Umbilical cord (tissue), 2 donors: ENCODE measurements around the gene SUGCT. TPM values are rescaled to one million over a fixed set of nuclear protein-coding genes. Genes with fewer than 3 reads are reported as not detected.
"Not testable (repeated sequence)": the region's sequence is repeated elsewhere in the genome, so short reads cannot be mapped to it uniquely, and the experiment has no call there.

Experiments
- DNase-seq: peaks from one replicate; pipeline ENCODE4 v3.0.0-alpha.2; 2015; ENCODE audit warnings: low spot score
- total RNA-seq: library from RNA; depleted of rRNA; stranded (reverse); fragments of >200 nt; gene quantifications from one replicate; pipeline ENCODE4 v1.2.3, GENCODE V29; 2014; ENCODE audit warnings: low replicate concordance; ENCODE audit not compliant: insufficient read depth

The SUGCT gene
- total RNA-seq, 1 donor from 2014 or later: 33.5 TPM

DNA sequence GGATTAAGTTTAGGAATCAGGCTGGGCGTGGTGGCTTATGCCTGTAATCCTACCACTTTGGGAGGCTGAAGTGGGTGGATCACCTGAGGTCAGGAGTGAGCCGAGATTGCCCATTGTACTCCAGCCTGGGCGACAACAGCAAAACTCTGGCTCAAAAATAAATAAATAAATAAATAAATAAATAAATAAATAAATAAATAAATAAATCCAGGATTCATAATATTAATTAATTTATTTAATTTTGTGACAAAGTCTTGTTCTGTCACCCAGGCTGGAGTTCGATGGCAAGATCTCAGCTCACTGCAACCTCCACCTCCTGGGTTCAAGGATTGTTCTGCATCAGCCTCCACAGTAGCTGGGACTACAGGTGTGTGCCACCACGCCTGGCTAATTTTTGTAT lies 4.2 kb downstream of the SUGCT start:
- DNase-seq: no peak

DNA sequence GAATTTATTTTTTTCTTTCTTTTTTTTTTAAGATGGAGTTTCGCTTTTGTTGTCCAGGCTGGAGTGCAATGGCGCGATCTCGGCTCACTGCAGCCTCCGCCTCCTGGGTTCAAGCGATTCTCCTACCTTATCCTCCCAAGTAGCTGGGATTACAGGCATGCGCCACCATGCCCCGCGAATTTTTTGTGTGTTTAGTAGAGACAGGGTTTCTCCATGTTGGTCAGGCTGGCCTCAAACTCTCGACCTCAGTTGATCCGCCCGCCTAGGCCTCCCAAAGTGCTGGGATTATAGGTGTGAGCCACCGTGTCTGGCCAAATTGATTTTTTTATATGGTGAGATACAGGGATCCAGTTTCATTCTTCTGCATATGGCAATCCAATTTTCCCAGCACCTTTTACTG lies 5.1 kb downstream of the SUGCT start:
- not testable (repeated sequence) for DNase-seq

DNA sequence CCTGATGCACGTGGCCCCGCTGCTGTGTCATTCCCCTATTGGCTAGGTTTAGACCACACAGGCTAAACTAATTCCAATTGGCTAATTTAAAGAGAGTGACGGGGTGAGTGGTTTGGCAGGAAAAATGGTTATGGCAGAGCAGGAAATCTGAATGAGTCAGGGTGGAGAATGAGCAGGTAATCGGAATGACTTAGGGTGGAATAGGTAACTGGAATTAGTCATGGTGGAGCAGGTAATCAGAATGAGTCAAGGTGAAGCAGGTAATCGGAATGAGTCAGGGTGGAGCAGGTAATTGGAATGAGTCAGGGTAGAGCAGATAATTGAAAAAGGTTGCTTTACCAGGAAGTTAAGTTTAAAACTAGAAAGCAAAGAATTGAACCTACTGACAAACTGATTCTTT lies 7.1 kb downstream of the SUGCT start:
- not testable (repeated sequence) for DNase-seq

GRCh38 chr7:40145596-40146130 lies 10.9 kb downstream of the SUGCT start:
- DNase-seq: not testable (repeated sequence)

DNA sequence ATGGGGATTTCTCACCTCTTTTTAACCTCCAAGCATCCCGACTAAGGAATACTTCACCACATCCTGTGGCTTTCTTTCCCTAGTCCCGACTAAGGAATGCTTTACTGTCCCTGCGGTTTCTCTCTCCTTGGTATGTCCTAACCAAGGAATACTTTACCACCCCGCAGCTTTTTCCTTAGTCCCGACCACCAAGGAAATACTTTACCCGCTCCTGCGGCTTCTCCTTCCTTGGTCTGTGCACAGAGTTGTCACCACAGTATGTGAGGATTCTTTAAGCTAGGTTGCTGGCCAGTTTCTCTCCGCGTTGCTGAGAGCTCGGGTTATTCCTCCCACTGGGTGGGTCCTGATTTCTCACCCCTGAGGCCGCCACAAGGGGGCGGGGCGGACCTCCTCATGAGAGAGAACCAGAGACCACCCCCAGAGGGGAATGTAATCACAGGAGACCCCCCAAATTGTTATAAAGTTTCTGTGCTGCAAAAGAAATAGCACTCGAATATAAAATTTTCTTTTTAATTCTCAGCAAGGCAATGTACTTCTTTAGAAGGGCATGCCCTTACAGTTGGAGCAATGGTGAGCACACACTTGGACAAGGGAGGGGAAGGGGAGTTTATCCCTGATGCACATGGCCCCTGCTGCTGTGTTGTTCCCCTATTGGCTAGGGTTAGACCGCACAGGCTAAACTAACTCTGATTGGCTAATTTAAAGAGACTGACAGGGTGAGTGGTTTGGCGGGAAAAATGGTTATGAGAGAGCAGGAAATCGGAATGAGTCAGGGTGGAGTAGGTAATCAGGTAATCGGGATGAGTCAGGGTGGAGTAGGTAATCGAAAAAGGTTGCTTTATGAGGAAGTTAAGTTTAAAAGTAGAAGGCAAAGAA lies 12.8 kb downstream of the SUGCT start:
- DNase-seq: no peak

GRCh38 chr7:40148247-40148580 lies 13.4 kb downstream of the SUGCT start:
- DNase-seq: not testable (repeated sequence)

DNA sequence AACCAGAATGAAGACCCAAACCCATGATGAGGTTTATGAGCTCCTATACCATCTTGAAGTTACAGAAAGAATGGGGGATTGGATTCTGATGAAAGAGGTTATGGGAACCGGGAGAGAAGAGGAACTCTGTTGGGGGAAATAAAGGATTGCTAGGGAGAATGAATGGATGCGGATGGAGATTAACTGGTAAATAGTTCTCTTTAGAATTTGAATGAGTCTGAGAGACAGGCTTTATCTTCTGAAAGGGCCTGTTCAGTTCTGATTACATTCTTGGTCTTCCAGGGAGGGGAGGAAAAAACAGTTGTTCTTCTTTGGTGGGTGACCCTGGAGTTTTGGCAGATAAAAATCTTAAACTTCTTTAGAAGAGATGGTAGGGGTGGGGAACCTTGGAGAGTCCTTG lies 13.9 kb downstream of the SUGCT start:
- DNase-seq: no peak

DNA sequence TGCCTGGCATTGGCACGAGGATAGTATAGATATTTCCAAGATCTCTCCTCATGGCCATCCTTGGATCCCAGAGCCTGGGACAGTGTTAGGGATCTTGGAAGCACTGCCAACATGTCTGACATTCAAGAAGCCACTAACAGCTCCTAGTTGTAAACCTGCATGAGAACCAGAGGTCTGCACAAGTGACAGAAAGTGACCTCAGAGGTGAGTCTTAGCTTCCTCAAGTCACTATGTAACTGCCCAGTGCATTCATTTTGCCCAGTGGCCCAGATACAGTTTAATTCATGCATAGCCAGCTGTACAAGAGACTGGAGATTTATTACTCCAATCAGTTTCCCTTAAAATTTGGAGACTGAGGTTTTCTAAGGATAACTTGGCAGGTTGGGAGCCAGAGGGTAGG lies 16.7 kb downstream of the SUGCT start:
- DNase-seq: no peak

DNA sequence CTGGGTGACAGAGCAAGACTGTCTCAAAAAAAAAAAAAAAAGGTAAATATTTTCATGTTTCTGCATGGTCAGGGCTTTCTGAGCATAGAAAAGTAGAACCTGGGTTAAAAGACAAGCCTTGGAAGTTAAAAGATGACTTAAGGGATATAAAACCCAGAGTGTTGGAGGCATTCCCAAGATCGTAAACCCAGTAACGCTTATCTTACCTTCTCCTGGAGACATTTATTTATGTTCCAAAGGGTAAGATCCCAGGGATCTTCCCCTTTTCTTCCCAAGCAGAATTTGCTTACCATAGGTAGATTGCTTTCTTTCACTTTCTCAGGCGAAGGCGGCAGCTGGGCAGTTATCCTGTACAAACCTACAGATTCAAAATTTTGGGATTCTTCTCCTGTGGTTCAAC lies 22.2 kb downstream of the SUGCT start:
- DNase-seq: peak; percentile 68

DNA sequence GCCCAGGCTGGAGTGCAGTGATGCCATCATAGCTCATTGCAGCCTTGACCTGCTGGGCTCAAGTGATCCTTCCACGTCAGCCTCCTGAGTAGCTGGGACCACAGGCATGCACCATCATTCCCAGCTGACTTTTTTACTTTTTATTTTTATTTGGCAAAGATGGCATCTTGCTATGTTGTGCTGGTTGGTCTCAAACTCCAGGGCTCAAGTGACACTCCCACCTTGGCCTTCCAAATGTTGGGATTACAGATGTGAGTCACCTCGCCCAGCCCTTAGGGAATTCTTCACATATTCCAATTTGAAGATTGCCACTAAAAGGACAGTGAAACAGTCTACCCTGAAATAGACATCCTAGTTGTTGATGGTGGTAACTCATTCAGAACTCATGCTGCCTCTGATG lies 27.7 kb downstream of the SUGCT start:
- DNase-seq: no peak

- no peak for DNase-seq
Measured at GRCh38 chr7:40165216-40165615, 30.4 kb downstream of the SUGCT start.

- DNase-seq: no peak
Measured at GRCh38 chr7:40167291-40167690, 32.5 kb downstream of the SUGCT start.

- not testable (repeated sequence) for DNase-seq
Measured at GRCh38 chr7:40168266-40168665, 33.5 kb downstream of the SUGCT start.

DNA sequence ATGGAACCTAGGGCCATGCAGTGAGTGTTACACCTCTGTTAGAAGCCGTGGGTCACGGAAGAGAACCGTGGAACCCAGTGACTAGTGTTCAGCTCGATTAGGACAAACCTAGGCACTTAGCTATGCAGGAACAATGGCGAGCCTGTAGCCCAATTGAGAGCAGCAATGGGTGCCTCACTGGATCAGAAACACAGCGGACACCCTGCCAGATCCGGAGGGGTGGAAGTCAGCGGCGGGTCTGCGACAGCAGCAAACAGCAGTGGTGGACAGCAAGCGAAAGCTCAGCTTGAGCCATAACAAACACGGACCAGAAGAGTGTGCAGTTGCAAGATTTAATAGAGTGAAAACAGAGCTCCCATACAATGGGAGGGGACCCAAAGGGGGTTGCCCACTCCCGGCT lies 38.3 kb downstream of the SUGCT start:
- not testable (repeated sequence) for DNase-seq

- DNase-seq: not testable (repeated sequence)
Measured at GRCh38 chr7:40175256-40175655, 40.5 kb downstream of the SUGCT start.

GRCh38 chr7:40175725-40176510 lies 41.1 kb downstream of the SUGCT start:
- DNase-seq: peak; percentile 32

DNA sequence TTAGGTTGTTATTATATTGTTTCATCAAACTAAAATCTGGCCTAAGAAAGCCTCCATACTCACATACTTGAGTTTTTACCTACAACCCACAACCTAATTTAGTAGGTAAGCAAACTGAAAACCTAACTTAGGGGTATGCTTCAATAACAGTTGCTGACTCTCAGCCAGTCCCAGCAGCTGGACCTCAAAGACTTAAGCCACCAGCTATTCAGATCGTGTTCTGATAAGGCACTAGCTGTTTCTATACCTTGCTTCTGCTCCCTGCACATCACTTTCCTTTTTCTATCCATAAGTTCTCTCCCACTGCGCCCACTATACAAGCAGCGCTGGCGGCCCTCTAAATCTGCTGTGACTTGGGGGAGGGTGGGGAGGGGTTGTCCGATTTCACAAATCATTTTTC lies 42.3 kb downstream of the SUGCT start:
- no peak for DNase-seq

- DNase-seq: no peak
Measured at GRCh38 chr7:40182452-40182851, 47.6 kb downstream of the SUGCT start.

- no peak for DNase-seq
Measured at GRCh38 chr7:40186586-40186985, 51.8 kb downstream of the SUGCT start.

DNA sequence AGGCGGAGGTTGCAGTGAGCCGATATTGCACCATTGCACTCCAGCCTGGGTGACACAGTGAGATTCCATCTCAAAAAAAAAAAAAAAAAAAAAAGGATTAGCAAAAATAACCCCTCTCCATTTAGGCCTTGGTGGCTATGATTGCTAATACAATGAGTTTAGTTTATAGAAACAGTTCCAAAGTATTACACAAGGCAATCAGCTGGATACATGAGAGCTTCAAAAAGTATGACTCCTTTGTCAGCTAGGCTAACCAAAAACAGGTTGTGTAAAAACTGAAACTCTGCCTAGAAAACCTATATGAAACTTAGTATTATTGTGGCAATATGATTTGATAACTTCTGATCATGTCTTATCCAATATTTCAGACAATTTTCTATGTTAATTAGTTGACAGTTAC lies 57.2 kb downstream of the SUGCT start:
- DNase-seq: no peak

DNA sequence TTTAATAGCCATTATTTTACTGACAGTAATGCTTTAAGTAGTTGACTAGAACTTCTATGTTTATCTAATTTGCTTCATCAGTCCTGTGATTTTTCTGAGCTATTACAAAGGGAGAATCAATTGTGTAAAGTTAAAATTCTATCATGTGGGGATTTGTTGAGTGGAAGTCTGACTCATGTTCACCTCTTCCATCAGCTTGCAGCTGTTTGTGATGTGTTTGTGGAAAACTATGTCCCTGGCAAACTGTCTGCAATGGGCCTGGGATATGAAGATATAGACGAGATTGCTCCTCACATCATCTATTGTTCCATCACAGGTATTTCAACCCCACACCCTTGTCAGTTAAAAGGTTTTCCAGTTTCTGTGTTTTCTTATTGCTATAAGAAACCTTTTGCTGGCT lies 59.9 kb downstream of the SUGCT start:
- DNase-seq: no peak

DNA sequence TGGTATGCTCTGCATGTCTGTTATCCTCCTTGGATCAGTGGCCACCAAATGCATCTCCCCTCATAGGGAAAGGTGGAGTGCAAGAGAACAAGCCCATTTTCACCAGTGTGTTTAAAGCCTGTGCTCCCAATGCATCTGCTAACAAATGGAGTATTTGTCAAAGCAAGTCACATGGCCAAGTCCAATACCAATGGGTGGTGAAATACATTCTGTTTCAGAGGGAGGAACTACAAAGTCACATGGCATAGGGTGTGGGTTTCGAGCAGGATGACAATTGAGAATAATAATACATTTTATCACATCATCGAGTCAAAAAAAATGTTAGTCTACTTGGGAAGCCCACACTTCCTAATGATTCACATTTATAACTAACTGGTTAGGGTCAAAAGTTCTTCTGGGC lies 62.7 kb downstream of the SUGCT start:
- DNase-seq: no peak
